ENCODE results near the gene RUNDC1. TPM values are rescaled to one million over a fixed set of nuclear protein-coding genes. Genes with fewer than 3 reads are reported as not detected.
"Not testable (repeated sequence)": the region's sequence is repeated elsewhere in the genome, so short reads cannot be mapped to it uniquely, and the experiment has no call there.

The RUNDC1 gene
- total and polyA plus RNA-seq, 2 experiments from 2014 or later: 6.1 to 11.9 TPM

DNA sequence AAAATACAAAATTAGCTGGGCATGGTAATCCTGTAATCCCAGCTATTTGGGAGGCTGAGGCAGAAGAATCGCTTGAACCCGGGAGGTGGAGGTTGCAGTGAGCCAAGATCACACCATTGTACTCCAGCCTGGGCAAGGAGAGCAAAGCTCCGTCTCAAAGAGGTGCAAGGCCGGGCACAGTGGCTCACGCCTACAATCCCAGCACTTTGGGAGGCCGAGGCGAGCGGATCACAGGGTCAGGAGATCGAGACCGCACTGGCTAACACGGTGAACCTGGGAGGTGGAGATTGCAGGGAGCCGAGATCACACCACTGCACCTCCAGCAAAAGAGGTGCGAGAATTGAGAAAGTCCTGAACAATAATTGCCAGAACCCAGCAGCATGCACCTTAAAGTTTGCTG, 20.5 kb downstream of the RUNDC1 start:
- not testable (repeated sequence) for H3K9me3 Mint-ChIP-seq; H3K4me3 ChIP-seq; H3K27me3 ChIP-seq (ENCODE audit: insufficient read depth); DNase-seq (ENCODE audit: low spot score); H3K4me2 ChIP-seq; H2AFZ ChIP-seq; ATAC-seq; H3K9me2 ChIP-seq (ENCODE audit: insufficient read depth)
- peaks cover 69% of the 10 kb centered on the region for H3F3A ChIP-seq (replicated peaks; ENCODE audit: low read depth)
- Mint-ChIP-seq H3K27me3 (ENCODE audit: insufficient read depth, low read depth, poor library complexity) (peaks cover 31% of the 10 kb centered on the region), H3K36me3 (ENCODE audit: low read depth) (peaks cover 66% of the 10 kb centered on the region), H3K4me3 (0 out of 3 replicates have a peak overlapping the region, but pooled peaks have one; percentile 23), H3K27ac (peak overlapping the region; percentile 56; the same call in 1 of the 2 replicates), H3K4me1 (peaks cover 17% of the 10 kb centered on the region)
- H3K4me1 ChIP-seq (ENCODE audit: insufficient read depth): peaks cover 13% of the 10 kb centered on the region
- peaks cover 50% of the 10 kb centered on the region for H3K36me3 ChIP-seq (ENCODE audit: insufficient read depth)
- peak overlapping the region; percentile 88 for H3K27ac ChIP-seq (ENCODE audit: low read depth)
- peaks cover 37% of the 10 kb centered on the region for H4K20me1 ChIP-seq (replicated peaks; ENCODE audit: insufficient read depth)
- peak; percentile 26; the same call in 1 of the 2 replicates for TF ChIP-seq POLR2AphosphoS5 (IDR thresholded peaks at IDR 0.05; ENCODE audit: low read depth)
- H3K79me2 ChIP-seq (replicated peaks; ENCODE audit: insufficient read depth): peaks cover 21% of the 10 kb centered on the region

DNA sequence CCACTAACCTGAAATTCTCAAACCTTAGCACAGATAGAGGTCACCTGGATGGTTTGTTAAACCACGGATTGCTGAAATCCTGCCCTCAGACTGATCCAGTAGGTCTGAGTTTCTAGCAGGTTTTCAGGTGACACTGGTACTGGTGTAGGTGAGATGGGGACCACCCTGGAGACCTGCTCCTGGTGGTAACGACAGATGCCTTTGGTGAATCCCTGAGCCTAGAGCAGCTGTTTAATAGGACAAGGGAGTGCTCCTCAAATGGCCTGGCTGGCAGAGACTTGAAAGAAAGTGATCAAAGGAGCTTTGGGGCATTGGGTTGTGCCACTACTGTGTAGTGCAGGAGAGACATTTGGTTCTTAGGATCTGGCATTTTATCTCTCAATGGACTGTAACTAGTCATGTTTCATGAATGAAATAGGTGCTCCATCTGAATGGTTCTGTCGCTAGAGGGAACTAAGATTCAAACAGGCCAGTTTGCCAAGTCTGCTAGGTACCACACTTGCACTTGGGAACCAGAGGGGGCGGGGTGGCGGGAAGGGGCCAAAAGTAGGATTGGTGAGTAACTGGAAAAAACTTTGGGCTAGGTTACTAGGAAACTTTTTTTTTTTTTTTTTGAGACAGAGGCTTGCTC, 23.3 kb downstream of the RUNDC1 start:
- DNase-seq (ENCODE audit: low spot score): peak; percentile 71
- Histone ChIP-seq H3K27me3 (ENCODE audit: insufficient read depth) (no peaks in the 10 kb centered on the region), H3K36me3 (ENCODE audit: insufficient read depth) (peaks cover 50% of the 10 kb centered on the region), H3K4me3 (no peak overlapping the region), H3K27ac (ENCODE audit: low read depth) (peak overlapping the region; percentile 88), H3K4me1 (ENCODE audit: insufficient read depth) (peaks cover 15% of the 10 kb centered on the region), H3F3A (replicated peaks; ENCODE audit: low read depth) (peaks cover 63% of the 10 kb centered on the region), H2AFZ (no peak overlapping the region), H3K4me2 (no peak overlapping the region), H3K79me2 (replicated peaks; ENCODE audit: insufficient read depth) (peaks cover 18% of the 10 kb centered on the region), H4K20me1 (replicated peaks; ENCODE audit: insufficient read depth) (peaks cover 37% of the 10 kb centered on the region), H3K9me2 (ENCODE audit: insufficient read depth) (no peaks in the 10 kb centered on the region)
- ATAC-seq: peak; percentile 24
- no peaks in the 10 kb centered on the region for H3K9me3 Mint-ChIP-seq
- TF ChIP-seq ZNF114 (CRISPR knock-in tag; IDR thresholded peaks at IDR 0.05) (no peak), POLR2AphosphoS5 (IDR thresholded peaks at IDR 0.05; ENCODE audit: low read depth) (peak; percentile 27; the same call in 1 of the 2 replicates), JUNB (IDR thresholded peaks at IDR 0.05; ENCODE audit: unreplicated experiment) (no peak), CREB1 (CRISPR knock-in tag; IDR thresholded peaks at IDR 0.05; ENCODE audit: low read depth) (no peak), NANOG (IDR thresholded peaks at IDR 0.05; ENCODE audit: borderline replicate concordance) (no peak)
- TF ChIP-seq, protein P1, sequence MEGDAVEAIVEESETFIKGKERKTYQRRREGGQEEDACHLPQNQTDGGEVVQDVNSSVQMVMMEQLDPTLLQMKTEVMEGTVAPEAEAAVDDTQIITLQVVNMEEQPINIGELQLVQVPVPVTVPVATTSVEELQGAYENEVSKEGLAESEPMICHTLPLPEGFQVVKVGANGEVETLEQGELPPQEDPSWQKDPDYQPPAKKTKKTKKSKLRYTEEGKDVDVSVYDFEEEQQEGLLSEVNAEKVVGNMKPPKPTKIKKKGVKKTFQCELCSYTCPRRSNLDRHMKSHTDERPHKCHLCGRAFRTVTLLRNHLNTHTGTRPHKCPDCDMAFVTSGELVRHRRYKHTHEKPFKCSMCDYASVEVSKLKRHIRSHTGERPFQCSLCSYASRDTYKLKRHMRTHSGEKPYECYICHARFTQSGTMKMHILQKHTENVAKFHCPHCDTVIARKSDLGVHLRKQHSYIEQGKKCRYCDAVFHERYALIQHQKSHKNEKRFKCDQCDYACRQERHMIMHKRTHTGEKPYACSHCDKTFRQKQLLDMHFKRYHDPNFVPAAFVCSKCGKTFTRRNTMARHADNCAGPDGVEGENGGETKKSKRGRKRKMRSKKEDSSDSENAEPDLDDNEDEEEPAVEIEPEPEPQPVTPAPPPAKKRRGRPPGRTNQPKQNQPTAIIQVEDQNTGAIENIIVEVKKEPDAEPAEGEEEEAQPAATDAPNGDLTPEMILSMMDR (conservative IDR thresholded peaks at IDR 0.05; ENCODE audit: low read depth in 2 of 2): peak; percentile 13 to 22; a peak in 1 of 4 replicates
- H3K4me1 Mint-ChIP-seq: peaks cover 17% of the 10 kb centered on the region
- H3K36me3 Mint-ChIP-seq (ENCODE audit: low read depth): peaks cover 62% of the 10 kb centered on the region
- H3K4me3 Mint-ChIP-seq: no peak overlapping the region
- H3K27me3 Mint-ChIP-seq (ENCODE audit: insufficient read depth, low read depth, poor library complexity): peaks cover 27% of the 10 kb centered on the region
- H3K27ac Mint-ChIP-seq: peak overlapping the region; percentile 42; the same call in 1 of the 2 replicates

Measured in GM23338 (cell line).